ENCODE data around the gene PUS1.

Gene PUS1

DNA sequence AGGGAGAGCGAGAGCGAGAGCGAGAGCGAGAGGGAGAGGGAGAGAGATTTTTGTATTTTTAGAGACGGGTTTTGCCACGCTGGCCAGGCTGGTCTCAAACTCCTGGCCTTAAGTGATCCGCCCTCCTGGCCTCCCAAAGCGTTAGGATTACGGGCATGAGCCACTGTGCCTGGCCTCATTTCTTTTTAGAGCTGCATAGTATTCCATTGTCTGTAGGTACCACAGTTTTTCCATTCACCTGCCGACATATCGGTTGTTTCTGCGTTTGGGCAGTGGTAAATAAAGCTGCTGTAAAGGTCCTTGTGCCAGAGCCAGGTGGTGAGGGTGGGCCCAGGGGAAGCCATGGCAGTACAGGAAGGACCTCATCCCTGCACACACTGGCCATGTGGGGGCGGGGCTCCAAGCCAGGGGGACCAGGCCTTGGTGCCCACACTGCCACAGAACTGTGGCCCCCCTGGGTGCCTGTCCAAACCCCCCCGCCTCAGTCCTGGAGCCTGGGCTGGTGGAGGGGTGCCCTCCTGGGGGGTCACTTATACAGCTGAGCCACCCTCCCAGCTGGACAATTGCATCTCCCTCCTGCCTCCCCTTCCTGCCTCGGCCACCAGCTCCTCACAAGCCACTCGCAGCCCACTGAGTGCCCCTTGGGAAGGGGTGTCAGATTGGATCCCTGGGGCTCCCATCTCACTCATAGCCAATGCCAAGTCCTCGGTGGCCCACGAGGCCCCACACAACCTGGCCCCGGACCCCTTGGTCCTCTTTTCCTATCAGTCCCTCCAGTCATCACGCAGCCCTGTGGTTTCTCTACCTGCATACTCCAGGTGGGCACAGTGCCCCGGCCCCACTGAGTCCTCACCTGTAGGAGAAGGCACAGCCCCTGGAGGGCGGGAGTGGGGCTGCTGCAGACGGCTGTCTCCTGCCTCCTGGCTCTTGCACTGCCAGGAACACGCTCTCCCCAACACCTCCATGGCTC lies 1.7 kb upstream of the PUS1 start:
- DNase-seq (no peak), ATAC-seq (replicated peaks) (no peak)
- no peaks in the 10 kb centered on the region for H3K27me3 Mint-ChIP-seq
- H3K9me3 Mint-ChIP-seq = no peaks in the 10 kb centered on the region
- peaks cover 15 to 26% of the 10 kb centered on the region in 2 donors for H3K4me1 Mint-ChIP-seq (ENCODE audit: low read depth in 2 of 2)
- H3K36me3 Mint-ChIP-seq (ENCODE audit: insufficient read depth) = peaks cover 30% of the 10 kb centered on the region
- H3K27ac Mint-ChIP-seq = peak overlapping the region in 1 of 2 donors; percentile 71
- peak overlapping the region; percentile 99 for H3K4me3 Mint-ChIP-seq

DNA sequence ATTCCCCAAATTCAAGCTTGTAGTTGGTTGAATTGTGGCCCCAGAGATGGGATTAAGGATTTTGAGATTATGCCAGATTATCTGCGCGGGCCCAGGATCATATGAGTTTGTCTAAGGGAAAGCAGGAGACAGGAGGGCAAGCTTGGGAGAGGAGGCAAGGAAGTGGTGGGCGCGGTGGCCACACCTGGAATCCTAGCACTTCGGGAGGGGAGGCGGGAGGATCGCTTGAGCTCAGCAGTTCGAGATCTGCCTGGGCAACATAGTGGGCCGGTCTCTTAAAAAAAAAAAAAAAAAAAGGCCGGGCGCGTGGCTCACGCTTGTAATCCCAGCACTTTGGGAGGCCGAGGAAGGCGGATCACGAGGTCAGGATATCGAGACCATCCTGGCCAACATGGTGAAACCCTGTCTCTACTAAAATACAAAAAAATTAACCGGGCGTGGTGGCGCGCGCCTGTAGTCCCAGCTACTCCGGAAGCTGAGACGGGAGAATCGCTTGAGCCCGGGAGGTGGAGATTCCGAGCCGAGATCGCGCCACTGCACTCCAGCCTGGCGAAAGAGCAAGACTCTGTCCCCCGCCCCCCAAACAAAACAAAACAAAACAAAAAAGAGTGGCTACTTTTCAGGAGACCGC lies 881 bp upstream of the PUS1 start:
- H3K4me1 Mint-ChIP-seq (ENCODE audit: low read depth in 2 of 2) = peaks cover 19 to 30% of the 10 kb centered on the region in 2 donors
- no peaks in the 10 kb centered on the region for H3K9me3 Mint-ChIP-seq
- peak overlapping the region; percentile 99 for H3K4me3 Mint-ChIP-seq
- DNase-seq (no peak), ATAC-seq (replicated peaks) (peak; percentile 6)
- H3K27ac Mint-ChIP-seq = peak overlapping the region; percentile 71 to 97
- no peaks in the 10 kb centered on the region for H3K27me3 Mint-ChIP-seq
- H3K36me3 Mint-ChIP-seq (ENCODE audit: insufficient read depth) = peaks cover 32% of the 10 kb centered on the region

DNA sequence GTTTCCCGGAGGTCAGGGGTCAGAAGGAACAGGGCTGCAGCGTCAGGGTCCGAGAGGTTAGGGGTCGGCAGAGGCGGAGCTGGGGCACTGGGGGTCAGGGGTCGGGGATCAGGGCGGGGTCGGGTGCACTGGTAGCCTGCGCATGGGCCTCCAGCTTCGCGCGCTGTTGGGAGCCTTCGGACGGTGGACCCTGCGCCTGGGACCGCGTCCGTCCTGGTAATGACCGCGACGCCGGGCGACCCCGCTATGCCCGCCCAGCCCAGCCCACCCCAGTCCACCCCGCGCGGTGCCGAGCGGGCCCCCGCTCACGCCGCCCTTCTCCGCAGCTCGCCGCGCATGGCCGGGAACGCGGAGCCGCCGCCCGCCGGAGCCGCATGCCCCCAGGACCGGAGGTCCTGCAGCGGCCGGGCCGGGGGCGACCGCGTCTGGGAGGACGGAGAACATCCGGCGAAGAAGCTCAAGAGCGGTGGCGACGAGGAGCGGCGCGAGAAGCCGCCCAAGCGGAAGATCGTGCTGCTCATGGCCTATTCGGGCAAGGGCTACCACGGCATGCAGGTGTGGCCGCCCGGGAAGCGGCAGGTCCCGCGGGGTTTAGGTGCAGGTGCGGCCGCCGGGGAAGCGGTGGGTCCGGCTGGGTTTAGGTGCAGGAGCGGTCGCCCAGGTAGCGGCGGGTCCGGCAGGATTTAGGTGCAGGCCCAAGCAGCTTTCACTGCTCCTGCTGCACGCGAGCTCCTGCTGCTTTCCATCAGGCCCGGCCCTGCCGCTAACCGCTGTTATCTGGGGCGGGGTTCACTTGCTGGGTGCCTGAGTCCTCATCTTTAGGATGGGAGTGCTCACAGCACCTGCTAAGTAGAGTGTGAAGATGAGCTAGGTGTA lies 743 bp downstream of the PUS1 start:
- peak overlapping the region; percentile 99 for H3K4me3 Mint-ChIP-seq
- H3K27me3 Mint-ChIP-seq = no peaks in the 10 kb centered on the region
- DNase-seq (peak in 1 of 3 experiments; percentile 12), ATAC-seq (replicated peaks) (no peak)
- H3K27ac Mint-ChIP-seq = peak overlapping the region; percentile 88 to 97
- H3K36me3 Mint-ChIP-seq (ENCODE audit: insufficient read depth) = peaks cover 43% of the 10 kb centered on the region
- H3K9me3 Mint-ChIP-seq = no peaks in the 10 kb centered on the region
- H3K4me1 Mint-ChIP-seq (ENCODE audit: low read depth in 2 of 2) = peaks cover 19 to 25% of the 10 kb centered on the region in 2 donors

DNA sequence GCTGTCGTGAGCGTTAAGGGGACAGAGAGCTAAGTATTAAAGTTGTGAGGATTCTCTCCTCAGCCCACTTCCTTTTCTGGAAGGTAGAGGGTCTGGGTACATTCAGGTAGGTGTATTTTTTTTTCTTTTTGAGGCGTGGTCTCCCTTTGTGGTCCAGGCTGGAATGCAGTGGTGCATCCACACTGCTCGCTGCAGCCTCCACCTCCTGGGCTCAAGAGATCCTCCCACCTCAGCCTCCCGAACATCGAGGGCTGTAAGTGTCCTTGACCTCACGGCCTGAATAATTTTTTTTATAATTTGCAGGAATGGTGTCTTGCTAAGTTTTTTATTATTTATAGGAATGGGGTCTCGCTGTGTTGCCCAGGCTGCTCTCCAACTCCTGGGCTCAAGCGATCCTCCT lies 1.4 kb downstream of the PUS1 start:
- Mint-ChIP-seq H3K36me3 (ENCODE audit: insufficient read depth) (peaks cover 43% of the 10 kb centered on the region), H3K27me3 (no peaks in the 10 kb centered on the region), H3K9me3 (no peaks in the 10 kb centered on the region), H3K27ac (peak overlapping the region; percentile 22 to 85), H3K4me1 (ENCODE audit: low read depth in 2 of 2) (peaks cover 19 to 24% of the 10 kb centered on the region in 2 donors), H3K4me3 (peak overlapping the region; percentile 99)
- no peak for DNase-seq
- ATAC-seq (replicated peaks) = no peak

DNA sequence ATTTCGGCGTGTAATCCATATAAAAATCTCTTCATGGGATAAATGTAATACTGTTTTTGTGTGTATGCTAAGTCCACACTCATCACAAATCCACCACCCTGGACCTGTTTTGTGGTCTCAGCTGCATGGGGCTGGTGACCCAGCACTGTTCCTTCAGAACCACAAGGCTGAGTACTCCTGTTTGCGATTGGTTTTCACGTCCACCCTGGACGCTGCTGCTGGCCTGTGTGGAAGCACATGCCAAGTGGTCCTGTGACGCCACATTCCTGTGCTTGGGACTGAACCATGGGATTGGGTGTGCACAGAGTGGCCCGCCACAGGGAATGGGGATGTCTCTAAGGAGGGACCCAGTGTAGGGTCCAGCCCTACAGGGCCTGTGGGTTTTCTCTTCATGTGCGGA lies 4.3 kb downstream of the PUS1 start:
- Mint-ChIP-seq H3K27me3 (no peaks in the 10 kb centered on the region), H3K9me3 (no peaks in the 10 kb centered on the region), H3K36me3 (ENCODE audit: insufficient read depth) (peaks cover 55% of the 10 kb centered on the region), H3K4me3 (no peak overlapping the region), H3K4me1 (ENCODE audit: low read depth in 2 of 2) (peaks cover 15 to 20% of the 10 kb centered on the region in 2 donors), H3K27ac (no peak overlapping the region)
- DNase-seq (no peak), ATAC-seq (replicated peaks) (no peak)

DNA sequence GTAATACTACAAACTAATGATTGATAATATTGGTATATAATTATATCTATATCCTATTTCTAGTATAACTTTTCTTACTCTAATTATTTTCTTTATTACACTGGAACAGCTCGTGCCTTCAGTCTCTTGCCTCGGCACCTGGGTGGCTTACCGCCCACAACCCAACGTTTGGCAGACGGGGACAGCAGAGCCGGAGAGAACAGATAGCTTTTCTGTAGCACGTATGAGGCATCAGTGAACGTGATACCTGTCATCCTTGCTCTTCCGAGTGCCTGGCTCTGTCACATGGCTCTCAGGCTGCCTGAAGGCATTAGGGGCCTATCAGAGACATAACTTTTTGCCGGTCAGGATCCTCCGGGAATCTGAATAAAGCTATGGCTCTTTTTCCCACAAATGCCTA lies 5.5 kb downstream of the PUS1 start:
- no peaks in the 10 kb centered on the region for H3K9me3 Mint-ChIP-seq
- no peak for DNase-seq
- H3K4me3 Mint-ChIP-seq = no peak overlapping the region
- no peaks in the 10 kb centered on the region for H3K27me3 Mint-ChIP-seq
- H3K4me1 Mint-ChIP-seq (ENCODE audit: low read depth in 2 of 2) = peaks cover 13 to 16% of the 10 kb centered on the region in 2 donors
- peaks cover 55% of the 10 kb centered on the region for H3K36me3 Mint-ChIP-seq (ENCODE audit: insufficient read depth)
- ATAC-seq (replicated peaks) = no peak
- no peak overlapping the region for H3K27ac Mint-ChIP-seq

DNA sequence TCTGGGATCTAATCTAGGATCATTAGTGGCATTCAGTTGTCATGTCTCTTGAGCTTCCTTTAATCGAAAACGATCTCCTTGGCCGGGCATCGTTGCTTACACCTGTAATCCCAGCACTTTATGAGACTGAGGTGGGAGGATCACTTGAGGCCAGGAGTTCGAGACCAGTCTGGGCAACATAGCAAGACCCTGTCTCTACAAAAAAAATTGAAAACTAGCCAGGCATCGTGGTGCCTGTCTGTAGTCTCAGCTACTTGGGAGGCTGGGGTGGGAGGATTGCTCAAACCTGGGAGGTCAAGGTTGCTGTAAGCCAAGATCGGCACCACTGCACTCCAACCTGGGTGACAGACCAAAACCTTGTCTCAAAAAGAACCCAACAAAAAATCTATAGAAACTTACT lies 9.0 kb downstream of the PUS1 start:
- Mint-ChIP-seq H3K9me3 (no peaks in the 10 kb centered on the region), H3K4me1 (ENCODE audit: low read depth in 2 of 2) (no peaks in the 10 kb centered on the region), H3K36me3 (ENCODE audit: insufficient read depth) (peaks cover 48% of the 10 kb centered on the region), H3K4me3 (no peak overlapping the region), H3K27me3 (no peaks in the 10 kb centered on the region), H3K27ac (no peak overlapping the region)
- DNase-seq = no peak
- no peak for ATAC-seq (replicated peaks)

DNA sequence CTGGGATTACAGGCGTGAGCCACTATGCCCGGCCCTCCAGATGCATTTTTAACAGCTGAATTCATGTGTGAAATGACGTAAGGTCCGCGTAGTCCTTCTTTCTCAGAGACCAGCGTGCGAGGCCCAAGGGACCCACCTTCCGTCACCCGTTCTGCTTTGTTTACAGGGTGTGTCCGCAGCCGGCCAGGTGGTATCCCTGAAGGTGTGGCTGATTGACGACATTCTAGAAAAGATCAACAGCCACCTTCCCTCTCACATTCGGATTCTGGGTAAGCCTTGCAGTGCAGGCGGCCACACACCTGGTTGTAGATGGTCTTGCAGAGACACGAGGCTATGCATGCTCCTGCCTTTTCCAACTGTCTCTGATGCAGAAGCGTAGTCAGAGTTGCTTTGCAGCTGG lies 9.9 kb downstream of the PUS1 start:
- Mint-ChIP-seq H3K36me3 (ENCODE audit: insufficient read depth) (peaks cover 48% of the 10 kb centered on the region), H3K4me1 (ENCODE audit: low read depth in 2 of 2) (no peaks in the 10 kb centered on the region), H3K9me3 (no peaks in the 10 kb centered on the region), H3K4me3 (no peak overlapping the region), H3K27ac (no peak overlapping the region), H3K27me3 (no peaks in the 10 kb centered on the region)
- DNase-seq = no peak
- no peak for ATAC-seq (replicated peaks)

DNA sequence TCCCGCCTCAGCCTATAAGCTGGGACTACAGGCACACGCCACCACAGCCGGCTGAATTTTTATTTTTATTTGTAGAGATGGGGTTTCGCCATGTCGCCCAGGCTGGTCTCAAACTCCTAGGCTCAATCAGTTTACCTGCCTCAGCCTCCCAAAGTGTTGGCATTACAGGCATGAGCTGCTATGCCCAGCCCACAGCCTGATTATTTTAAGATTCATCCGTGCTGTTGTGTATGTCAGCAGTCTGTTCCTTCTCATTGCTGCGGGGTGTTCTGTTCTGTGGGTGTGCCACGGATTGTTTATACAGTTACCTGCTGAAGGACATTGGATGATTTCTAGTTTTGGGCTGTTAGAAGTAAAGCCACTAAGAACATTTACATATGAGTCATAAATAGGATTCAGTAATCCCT lies 11.1 kb downstream of the PUS1 start:
- ATAC-seq (replicated peaks) = no peak

DNA sequence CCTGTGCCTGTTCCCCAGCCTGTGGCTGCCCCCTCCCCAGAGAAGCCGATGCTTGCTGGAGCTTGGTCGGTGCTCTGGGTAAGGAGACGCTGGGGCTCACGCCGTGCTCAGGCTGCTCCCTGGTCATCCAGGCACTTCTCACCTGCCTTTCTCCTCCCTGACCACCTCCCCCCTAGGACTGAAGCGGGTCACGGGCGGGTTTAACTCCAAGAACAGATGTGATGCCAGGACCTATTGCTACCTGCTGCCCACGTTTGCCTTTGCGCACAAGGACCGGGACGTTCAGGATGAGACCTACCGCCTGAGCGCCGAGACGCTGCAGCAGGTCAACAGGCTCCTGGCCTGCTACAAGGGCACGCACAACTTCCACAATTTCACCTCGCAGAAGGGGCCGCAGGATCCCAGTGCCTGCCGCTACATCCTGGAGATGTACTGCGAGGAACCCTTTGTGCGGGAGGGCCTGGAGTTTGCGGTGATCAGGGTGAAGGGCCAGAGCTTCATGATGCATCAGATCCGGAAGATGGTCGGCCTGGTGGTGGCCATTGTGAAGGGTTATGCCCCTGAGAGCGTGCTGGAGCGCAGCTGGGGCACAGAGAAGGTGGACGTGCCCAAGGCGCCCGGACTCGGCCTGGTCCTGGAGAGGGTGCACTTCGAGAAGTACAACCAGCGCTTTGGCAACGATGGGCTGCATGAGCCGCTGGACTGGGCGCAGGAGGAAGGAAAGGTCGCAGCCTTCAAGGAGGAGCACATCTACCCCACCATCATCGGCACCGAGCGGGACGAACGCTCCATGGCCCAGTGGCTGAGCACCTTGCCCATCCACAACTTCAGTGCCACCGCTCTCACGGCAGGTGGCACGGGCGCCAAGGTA lies 12.3 kb downstream of the PUS1 start:
- ATAC-seq (replicated peaks) (no peak), DNase-seq (no peak)
- H3K27ac Mint-ChIP-seq = no peak overlapping the region
- H3K36me3 Mint-ChIP-seq (ENCODE audit: insufficient read depth) = peaks cover 40% of the 10 kb centered on the region
- no peaks in the 10 kb centered on the region for H3K27me3 Mint-ChIP-seq
- no peaks in the 10 kb centered on the region for H3K9me3 Mint-ChIP-seq
- no peak overlapping the region for H3K4me3 Mint-ChIP-seq
- no peaks in the 10 kb centered on the region for H3K4me1 Mint-ChIP-seq (ENCODE audit: low read depth in 2 of 2)

More for the DNA sequence above, 11.1 kb downstream of the PUS1 start:
- no peaks in the 10 kb centered on the region for H3K9me3 Mint-ChIP-seq
- H3K36me3 Mint-ChIP-seq (ENCODE audit: insufficient read depth) = peaks cover 45% of the 10 kb centered on the region
- H3K27ac Mint-ChIP-seq = no peak overlapping the region
- H3K4me3 Mint-ChIP-seq = no peak overlapping the region
- H3K27me3 Mint-ChIP-seq = no peaks in the 10 kb centered on the region
- no peak for DNase-seq
- H3K4me1 Mint-ChIP-seq (ENCODE audit: low read depth in 2 of 2) = no peaks in the 10 kb centered on the region

DNA sequence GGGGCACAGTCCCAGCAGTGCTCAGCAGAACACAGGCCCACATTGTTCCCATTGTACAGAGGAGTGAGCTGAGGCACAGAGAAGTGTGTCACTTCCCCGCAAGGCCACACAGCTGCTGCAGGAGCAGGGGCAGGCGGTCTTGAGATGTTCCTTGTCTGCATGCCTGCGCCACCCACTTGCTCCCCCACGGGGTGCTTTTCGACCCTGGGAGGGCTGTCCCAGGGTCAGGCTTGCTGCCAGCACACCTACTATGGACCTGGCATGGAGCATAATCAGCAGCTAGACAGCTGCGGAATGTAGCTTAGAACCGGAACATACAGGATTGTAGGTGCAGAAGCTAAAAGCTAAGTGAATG lies 12.9 kb downstream of the PUS1 start:
- peaks cover 34% of the 10 kb centered on the region for H3K36me3 Mint-ChIP-seq (ENCODE audit: insufficient read depth)
- ATAC-seq (replicated peaks) (no peak), DNase-seq (no peak)
- no peak overlapping the region for H3K27ac Mint-ChIP-seq
- H3K27me3 Mint-ChIP-seq = no peaks in the 10 kb centered on the region
- no peaks in the 10 kb centered on the region for H3K4me1 Mint-ChIP-seq (ENCODE audit: low read depth in 2 of 2)
- no peaks in the 10 kb centered on the region for H3K9me3 Mint-ChIP-seq
- no peak overlapping the region for H3K4me3 Mint-ChIP-seq

DNA sequence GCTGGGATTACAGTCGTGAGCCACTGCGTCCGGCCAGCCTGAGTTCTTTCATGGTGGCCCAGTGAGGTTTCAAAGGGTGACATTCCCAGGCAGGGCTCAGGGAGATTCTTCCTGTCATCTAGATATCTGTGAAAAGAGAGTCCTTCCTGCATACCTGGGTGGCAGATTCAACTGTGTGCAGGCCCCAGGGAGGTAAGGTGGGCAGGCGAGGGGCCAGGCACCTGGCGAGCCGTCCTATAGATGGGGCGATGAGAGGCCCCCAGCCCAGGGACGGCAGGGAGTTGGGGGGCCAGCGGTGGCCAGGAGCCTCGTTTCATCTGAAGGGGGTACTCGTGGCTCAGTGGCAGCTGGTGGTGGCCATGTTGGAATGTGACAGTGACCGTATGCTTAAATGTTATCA lies 13.6 kb downstream of the PUS1 start:
- Mint-ChIP-seq H3K27me3 (no peaks in the 10 kb centered on the region), H3K27ac (no peak overlapping the region), H3K36me3 (ENCODE audit: insufficient read depth) (peaks cover 31% of the 10 kb centered on the region)

More for the DNA sequence above, 13.6 kb downstream of the PUS1 start:
- no peaks in the 10 kb centered on the region for H3K9me3 Mint-ChIP-seq
- DNase-seq (no peak), ATAC-seq (replicated peaks) (no peak)
- H3K4me3 Mint-ChIP-seq = no peak overlapping the region
- H3K4me1 Mint-ChIP-seq (ENCODE audit: low read depth in 2 of 2) = peaks cover 2 to 3% of the 10 kb centered on the region in 2 donors

Data from effector memory CD8-positive, alpha-beta T cell (primary cell).